Sigmoid colon (tissue), 7 donors: Measurements from ENCODE around the gene MEOX2. TPM values are rescaled to one million over a fixed set of nuclear protein-coding genes. Genes with fewer than 3 reads are reported as not detected.

Experiments used
- DNase-seq: peaks from one replicate; pipeline ENCODE4 v3.0.0-alpha.2; 2019
- H3K27ac ChIP-seq, 4 donors: fragments of 200-600 bp; sonication (generic); one replicate each; pipeline ENCODE4 v1.5.1; 2016 to 2019; ENCODE audit warnings: mild to moderate bottlenecking in 1 of 4
- H3K27me3 ChIP-seq, 3 donors: fragments of 200-600 bp; sonication (generic); one replicate each; pipeline ENCODE4 v1.5.1; 2019; ENCODE audit warnings: mild to moderate bottlenecking in 1 of 3
- H3K36me3 ChIP-seq, 4 donors: fragments of 200-600 bp; sonication (generic); one replicate each; pipeline ENCODE4 v1.5.1; 2016 to 2019
- H3K4me1 ChIP-seq, 4 donors: fragments of 200-600 bp; sonication (generic); one replicate each; pipeline ENCODE4 v1.5.1; 2017 to 2019
- H3K4me3 ChIP-seq, 4 donors: fragments of 200-600 bp; sonication (generic); one replicate each; pipeline ENCODE4 v1.5.1; 2017 to 2019; ENCODE audit warnings: mild to moderate bottlenecking in 2 of 4, moderate library complexity in 1 of 4
- H3K9me3 ChIP-seq, 4 donors: fragments of 200-600 bp in 3 of 4; sonication (generic) in 3 of 4; one replicate each; pipeline versions ENCODE4 v1.5.1 to v1.6.1; 2013 to 2019
- EP300 ChIP-seq, 4 donors: sonication (generic); formaldehyde crosslinking; IDR thresholded peaks; one replicate each; pipeline ENCODE4 v1.6.1; 2017; ENCODE audit warnings: antibody characterized with exemption in 4 of 4
- POLR2A ChIP-seq, 2 donors: fragments of 450-650 bp; IDR thresholded peaks; one replicate each; pipeline ENCODE4 v1.6.1; 2016; ENCODE audit warnings: antibody characterized with exemption in 2 of 2, mild to moderate bottlenecking in 2 of 2, moderate library complexity in 2 of 2
- POLR2AphosphoS5 ChIP-seq, 4 donors: sonication (generic); formaldehyde crosslinking; IDR thresholded peaks; one replicate each; pipeline ENCODE4 v1.6.1; 2017; ENCODE audit warnings: antibody characterized with exemption in 4 of 4
- WGBS, 2 donors: extraction: QIAGEN DNeasy Blood & Tissue Kit; methylation state at CpG; one replicate each; pipeline ENCODE4 v1.1.7; 2013; 5-methylcytosine and 5-hydroxymethylcytosine counted together
- intact Hi-C: fragments of 100-400 bp; cut with DNase I; formaldehyde crosslinking; loops from one replicate; pipeline ENCODE4 v1.15.1; 2023
- polyA plus RNA-seq, 3 donors: library from polyadenylated mRNA; stranded (reverse); fragments of 200-250 nt; gene quantifications; one replicate each; pipeline ENCODE4 v1.2.3, GENCODE V29; 2013
- total RNA-seq, 4 donors: library from RNA; depleted of rRNA; stranded (reverse); fragments of >200 nt; gene quantifications; one replicate each; pipeline ENCODE4 v1.1.0, GENCODE V29; 2016
- TF ChIP-seq, protein P1 (sequence below), 4 experiments: fragments of 450-650 bp in 3 of 4; fragments of 200-600 bp in 1 of 4; IDR thresholded peaks; one replicate each; pipeline ENCODE4 v1.5.1; 2016 to 2019; ENCODE audit warnings: antibody characterized with exemption in 4 of 4, mild to moderate bottlenecking in 3 of 4, moderate library complexity in 2 of 4
- donor health status: healthy with polysubstance abuse.
- donor health status: Bipolar disorder and iron deficiency.
- donor health status: healthy.

Gene MEOX2
- total and polyA plus RNA-seq, 7 donors, result 0.23 to 9.7 (median 1.6) TPM

DNA sequence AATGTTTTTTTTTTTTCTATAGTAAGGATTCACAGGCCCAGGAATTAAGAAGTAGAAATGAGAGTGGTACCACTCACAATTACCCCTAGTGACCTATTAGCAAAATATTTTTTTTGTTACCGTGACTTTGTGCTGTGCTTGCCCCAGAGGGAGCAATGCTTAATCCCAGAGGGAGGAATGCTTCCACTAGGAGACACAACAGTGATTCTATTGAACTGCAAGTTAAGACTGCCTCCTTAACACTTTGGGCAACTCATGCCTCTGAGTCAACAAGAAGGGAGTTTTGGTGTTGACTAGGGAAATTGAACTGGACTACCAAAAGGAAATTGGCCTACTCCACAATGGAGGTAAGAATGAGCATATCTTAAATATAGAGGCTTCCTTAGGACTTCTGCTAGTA lies 17.2 kb upstream of the MEOX2 start:
- H3K27ac ChIP-seq, result no peak overlapping the region
- TF ChIP-seq, protein P1, sequence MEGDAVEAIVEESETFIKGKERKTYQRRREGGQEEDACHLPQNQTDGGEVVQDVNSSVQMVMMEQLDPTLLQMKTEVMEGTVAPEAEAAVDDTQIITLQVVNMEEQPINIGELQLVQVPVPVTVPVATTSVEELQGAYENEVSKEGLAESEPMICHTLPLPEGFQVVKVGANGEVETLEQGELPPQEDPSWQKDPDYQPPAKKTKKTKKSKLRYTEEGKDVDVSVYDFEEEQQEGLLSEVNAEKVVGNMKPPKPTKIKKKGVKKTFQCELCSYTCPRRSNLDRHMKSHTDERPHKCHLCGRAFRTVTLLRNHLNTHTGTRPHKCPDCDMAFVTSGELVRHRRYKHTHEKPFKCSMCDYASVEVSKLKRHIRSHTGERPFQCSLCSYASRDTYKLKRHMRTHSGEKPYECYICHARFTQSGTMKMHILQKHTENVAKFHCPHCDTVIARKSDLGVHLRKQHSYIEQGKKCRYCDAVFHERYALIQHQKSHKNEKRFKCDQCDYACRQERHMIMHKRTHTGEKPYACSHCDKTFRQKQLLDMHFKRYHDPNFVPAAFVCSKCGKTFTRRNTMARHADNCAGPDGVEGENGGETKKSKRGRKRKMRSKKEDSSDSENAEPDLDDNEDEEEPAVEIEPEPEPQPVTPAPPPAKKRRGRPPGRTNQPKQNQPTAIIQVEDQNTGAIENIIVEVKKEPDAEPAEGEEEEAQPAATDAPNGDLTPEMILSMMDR (IDR thresholded peaks at IDR 0.05), result no peak
- TF ChIP-seq EP300 (IDR thresholded peaks at IDR 0.05) (no peak), POLR2AphosphoS5 (IDR thresholded peaks at IDR 0.05) (no peak), POLR2A (IDR thresholded peaks at IDR 0.05) (no peak)
- no peak overlapping the region for H3K4me3 ChIP-seq
- H3K36me3 ChIP-seq, result no peaks in the 10 kb centered on the region
- intact Hi-C loops, result no loop called here
- H3K27me3 ChIP-seq, result no peaks in the 10 kb centered on the region
- H3K9me3 ChIP-seq, result no peaks in the 10 kb centered on the region
- WGBS, 2 donors, result 89 to 93% methylated on average over 1 of the region's 1 CpG
- H3K4me1 ChIP-seq, result no peaks in the 10 kb centered on the region
- DNase-seq, result no peak

- Histone ChIP-seq H3K4me3 (no peak overlapping the region), H3K27me3 (peaks cover 3 to 10% (median 4%) of the 10 kb centered on the region in 3 donors), H3K4me1 (peaks cover 0 to 4% (median 1%) of the 10 kb centered on the region in 4 donors), H3K9me3 (no peaks in the 10 kb centered on the region), H3K36me3 (no peaks in the 10 kb centered on the region), H3K27ac (no peak overlapping the region)
- 93% methylated on average over 5 of the region's 5 CpGs for WGBS, 2 donors
- no peak for DNase-seq
- TF ChIP-seq EP300 (IDR thresholded peaks at IDR 0.05), result no peak
- TF ChIP-seq POLR2AphosphoS5 (IDR thresholded peaks at IDR 0.05), result no peak
- TF ChIP-seq, protein P1 (IDR thresholded peaks at IDR 0.05), result no peak
- TF ChIP-seq POLR2A (IDR thresholded peaks at IDR 0.05), result no peak
- intact Hi-C loops, result no loop called here
Measured at GRCh38 chr7:15692501-15693020, 6.1 kb upstream of the MEOX2 start.

DNA sequence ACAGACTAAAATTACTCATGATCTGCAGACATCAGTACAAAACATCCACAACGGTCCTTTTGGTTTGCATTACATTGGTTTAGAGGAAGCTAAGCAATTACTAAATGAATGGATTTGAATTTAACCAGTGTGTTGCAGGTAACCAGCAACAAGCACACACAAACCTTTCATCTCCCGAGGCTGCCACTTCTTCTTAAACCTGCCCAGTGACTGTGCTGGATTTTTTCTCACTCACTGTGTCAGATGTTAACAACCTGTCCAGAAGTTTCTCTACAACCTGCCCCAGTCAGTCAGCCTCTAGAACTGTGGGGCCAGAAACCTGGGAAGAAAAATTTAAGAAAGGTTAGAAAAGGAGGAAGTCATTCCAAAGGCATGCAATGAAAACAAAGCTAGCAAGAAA lies 2.4 kb upstream of the MEOX2 start:
- Histone ChIP-seq H3K9me3 (no peaks in the 10 kb centered on the region), H3K4me1 (peaks cover 0 to 27% (median 25%) of the 10 kb centered on the region in 4 donors), H3K36me3 (no peaks in the 10 kb centered on the region), H3K4me3 (no peak overlapping the region), H3K27me3 (peaks cover 17 to 46% (median 38%) of the 10 kb centered on the region in 3 donors), H3K27ac (peak overlapping the region in 2 of 4 donors; percentile 76 to 86)
- DNase-seq, result no peak
- WGBS, 2 donors, result 15 to 38% methylated on average over 2 of the region's 2 CpGs
- intact Hi-C loops, result loop anchor here (10.0 kb wide), 1 partner anchor 134 kb away; no protein-coding TSS in a partner anchor
- TF ChIP-seq, protein P1 (IDR thresholded peaks at IDR 0.05), result no peak
- TF ChIP-seq EP300 (IDR thresholded peaks at IDR 0.05) (no peak), POLR2AphosphoS5 (IDR thresholded peaks at IDR 0.05) (no peak), POLR2A (IDR thresholded peaks at IDR 0.05) (no peak)

GRCh38 chr7:15688279-15688626 lies 1.8 kb upstream of the MEOX2 start:
- H3K27ac ChIP-seq, result peak overlapping the region in 2 of 4 donors; percentile 76 to 86
- peak overlapping the region in 3 of 4 donors; percentile 51 to 53 (median 52) for H3K4me3 ChIP-seq
- H3K36me3 ChIP-seq, result no peaks in the 10 kb centered on the region
- DNase-seq, result no peak
- WGBS, 2 donors, result 6 to 10% methylated on average over 10 of the region's 10 CpGs
- H3K9me3 ChIP-seq, result no peaks in the 10 kb centered on the region
- intact Hi-C loops, result loop anchor here (10.0 kb wide), 1 partner anchor 133 kb away; no protein-coding TSS in a partner anchor
- peaks cover 17 to 53% (median 39%) of the 10 kb centered on the region in 3 donors for H3K27me3 ChIP-seq
- no peak for TF ChIP-seq POLR2AphosphoS5 (IDR thresholded peaks at IDR 0.05)
- no peak for TF ChIP-seq EP300 (IDR thresholded peaks at IDR 0.05)
- H3K4me1 ChIP-seq, result peaks cover 0 to 27% (median 25%) of the 10 kb centered on the region in 4 donors

GRCh38 chr7:15687546-15688278 lies 1.2 kb upstream of the MEOX2 start:
- WGBS, 2 donors, result 9 to 12% methylated on average over 21 of the region's 21 CpGs
- peaks cover 0 to 27% (median 25%) of the 10 kb centered on the region in 4 donors for H3K4me1 ChIP-seq
- no peak for DNase-seq
- no peaks in the 10 kb centered on the region for H3K9me3 ChIP-seq
- peak overlapping the region; percentile 43 to 53 (median 52) for H3K4me3 ChIP-seq
- peaks cover 17 to 58% (median 39%) of the 10 kb centered on the region in 3 donors for H3K27me3 ChIP-seq
- H3K36me3 ChIP-seq, result no peaks in the 10 kb centered on the region
- TF ChIP-seq EP300 (IDR thresholded peaks at IDR 0.05) (no peak), POLR2AphosphoS5 (IDR thresholded peaks at IDR 0.05) (no peak), POLR2A (IDR thresholded peaks at IDR 0.05) (no peak)
- TF ChIP-seq, protein P1 (IDR thresholded peaks at IDR 0.05), result no peak
- intact Hi-C loops, result loop anchor here (10.0 kb wide), 1 partner anchor 133 kb away; no protein-coding TSS in a partner anchor
- H3K27ac ChIP-seq, result peak overlapping the region; percentile 65 to 86 (median 76)
